ENCODE data around the gene XXYLT1.

Gene XXYLT1

GRCh38 chr3:195023576-195023975 is 247.4 kb downstream of the XXYLT1 start:
- CTCF ChIA-PET, result no interaction called here
- no peak for DNase-seq (ENCODE audit: low read depth, low spot score)
- no peak for TF ChIP-seq CTCF (IDR thresholded peaks at IDR 0.05; ENCODE audit: insufficient read depth, low read length, missing control alignments)
- no peak overlapping the region for H3K4me3 ChIP-seq (ENCODE audit: low read depth, low read length)
- POLR2A ChIA-PET, result no interaction called here

- no peak for DNase-seq (ENCODE audit: low read depth, low spot score)
- no peak for TF ChIP-seq CTCF (IDR thresholded peaks at IDR 0.05; ENCODE audit: insufficient read depth, low read length, missing control alignments)
- ChIA-PET POLR2A (no interaction called here), CTCF (interaction anchor here (1.2 to 2.0 kb wide), 2 partner anchors 10 to 350 kb away, joined by 3 to 6 read pairs; partner anchors contain the start of gene LSG1)
- H3K4me3 ChIP-seq (ENCODE audit: low read depth, low read length), result no peak overlapping the region
Observed at GRCh38 chr3:195021692-195022091, 249.3 kb downstream of the XXYLT1 start.

- ChIA-PET CTCF (interaction anchor here (2.0 kb wide), 1 partner anchor 9 kb away, joined by 6 read pairs; no protein-coding TSS in a partner anchor), POLR2A (no interaction called here)
- no peak for DNase-seq (ENCODE audit: low read depth, low spot score)
- no peak overlapping the region for H3K4me3 ChIP-seq (ENCODE audit: low read depth, low read length)
- TF ChIP-seq CTCF (IDR thresholded peaks at IDR 0.05; ENCODE audit: insufficient read depth, low read length, missing control alignments), result no peak
Observed at GRCh38 chr3:195020921-195021320, 250.0 kb downstream of the XXYLT1 start.

- DNase-seq (ENCODE audit: low read depth, low spot score), result no peak
- ChIA-PET POLR2A (no interaction called here), CTCF (interaction anchor here (1.5 to 2.0 kb wide), 2 partner anchors 8 to 11 kb away, joined by 4 to 6 read pairs; no protein-coding TSS in a partner anchor)
- H3K4me3 ChIP-seq (ENCODE audit: low read depth, low read length), result no peak overlapping the region
- no peak for TF ChIP-seq CTCF (IDR thresholded peaks at IDR 0.05; ENCODE audit: insufficient read depth, low read length, missing control alignments)
Observed at GRCh38 chr3:195020185-195020584, 250.8 kb downstream of the XXYLT1 start.

- ChIA-PET CTCF (interaction anchor here (0.8 to 1.5 kb wide), 3 partner anchors 12 to 17 kb away, joined by 3 to 4 read pairs (median 3); no protein-coding TSS in a partner anchor), POLR2A (no interaction called here)
- no peak overlapping the region for H3K4me3 ChIP-seq (ENCODE audit: low read depth, low read length)
- DNase-seq (ENCODE audit: low read depth, low spot score), result no peak
- TF ChIP-seq CTCF (IDR thresholded peaks at IDR 0.05; ENCODE audit: insufficient read depth, low read length, missing control alignments), result no peak
Observed at GRCh38 chr3:195019335-195019734, 251.6 kb downstream of the XXYLT1 start.

All from AG04449 (cell line).